Measurements from ENCODE around the gene ZNF74.
"Not testable (repeated sequence)": the region's sequence is repeated elsewhere in the genome, so short reads cannot be mapped to it uniquely, and the experiment has no call there.

Gene ZNF74

DNA sequence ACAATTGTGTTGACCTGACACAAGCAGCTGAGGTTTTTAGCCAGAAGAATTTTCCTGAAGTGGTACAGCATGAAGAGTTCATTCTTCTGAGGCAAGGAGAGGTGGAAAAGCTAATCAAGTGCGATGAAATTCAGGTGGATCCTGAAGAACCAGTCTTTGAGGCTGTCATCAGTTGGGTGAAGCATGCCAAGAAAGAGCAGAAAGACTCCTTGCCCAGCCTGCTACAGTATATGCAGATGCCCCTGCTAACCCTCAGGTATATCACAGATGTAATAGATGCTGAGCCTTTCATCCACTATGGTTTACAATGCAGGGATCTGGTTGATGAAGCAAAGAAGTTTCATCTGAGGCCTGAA, 56.6 kb downstream of the ZNF74 start:
- H3K4me2 ChIP-seq = no peak overlapping the region
- H3K27me3 ChIP-seq = no peaks in the 10 kb centered on the region
- H3K4me3 ChIP-seq = no peak overlapping the region
- peaks cover 0 to 10% (median 0%) of the 10 kb centered on the region in 11 experiments; a peak in 3 of 22 replicates for H4K20me1 ChIP-seq
- no peak overlapping the region for H3K9ac ChIP-seq
- peaks cover 3 to 17% (median 8%) of the 10 kb centered on the region in 10 experiments; a peak in 14 of 20 replicates for H3K4me1 ChIP-seq
- H3K27ac ChIP-seq = no peak overlapping the region
- TF ChIP-seq Cebpa-rat (IDR thresholded peaks at IDR 0.05) = no peak
- H3K9me3 ChIP-seq (replicated peaks in 1 of 11) = no peaks in the 10 kb centered on the region
- H3K36me3 ChIP-seq = peaks cover 11 to 38% (median 21%) of the 10 kb centered on the region in 11 experiments; a peak in 20 of 22 replicates

DNA sequence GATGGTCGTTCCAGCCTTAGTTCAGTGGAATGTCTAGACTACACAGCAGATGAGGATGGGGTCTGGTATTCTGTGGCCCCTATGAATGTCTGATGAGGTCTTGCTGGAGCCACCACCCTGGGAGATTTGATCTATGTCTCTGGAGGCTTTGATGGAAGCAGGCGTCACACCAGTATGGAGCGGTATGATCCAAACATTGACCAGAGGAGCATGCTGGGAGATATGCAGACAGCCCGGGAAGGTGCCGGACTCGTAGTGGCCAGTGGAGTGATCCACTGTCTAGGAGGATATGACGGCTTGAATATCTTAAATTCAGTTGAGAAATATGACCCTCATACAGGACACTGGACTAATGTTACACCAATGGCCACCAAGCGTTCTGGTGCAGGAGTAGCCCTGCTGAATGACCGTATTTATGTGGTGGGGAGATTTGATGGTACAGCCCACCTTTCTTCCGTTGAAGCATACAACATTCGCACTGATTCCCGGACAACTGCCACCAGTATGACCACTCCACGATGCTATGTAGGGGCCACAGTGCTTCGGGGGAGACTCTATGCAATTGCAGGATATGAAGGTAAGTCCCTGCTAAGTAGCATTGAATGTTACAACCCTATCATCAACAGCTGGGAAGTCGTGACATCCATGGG, 57.3 kb downstream of the ZNF74 start:
- peaks cover 3 to 33% (median 13%) of the 10 kb centered on the region in 11 experiments; a peak in 20 of 22 replicates for H3K36me3 ChIP-seq
- not testable (repeated sequence) for H3K9me3 ChIP-seq (replicated peaks in 1 of 11); H4K20me1 ChIP-seq; H3K9ac ChIP-seq; H3K4me2 ChIP-seq; H3K27ac ChIP-seq; H3K27me3 ChIP-seq; H3K4me3 ChIP-seq
- peaks cover 7 to 24% (median 11%) of the 10 kb centered on the region in 10 experiments; a peak in 16 of 20 replicates for H3K4me1 ChIP-seq

DNA sequence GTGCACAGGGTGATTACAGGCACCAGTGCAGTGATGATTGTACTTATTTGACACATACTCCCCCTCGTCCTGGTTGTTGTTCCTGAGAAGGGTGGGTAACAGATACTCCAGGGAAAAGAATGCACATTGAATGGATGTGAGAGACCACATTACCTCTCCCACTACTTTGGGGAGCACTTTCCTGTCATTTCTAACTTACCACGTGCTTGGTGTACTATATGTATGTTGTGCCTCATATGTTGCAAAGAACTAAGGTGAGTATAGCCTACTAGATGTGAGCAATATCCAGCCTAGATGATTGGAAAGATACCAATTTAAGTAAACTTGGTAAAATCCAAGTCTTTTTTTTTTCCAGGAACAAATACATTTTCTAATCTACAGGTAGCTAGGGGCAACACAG, 58.0 kb downstream of the ZNF74 start:
- Histone ChIP-seq H3K4me2 (no peak overlapping the region), H3K9ac (no peak overlapping the region), H3K4me3 (no peak overlapping the region), H3K36me3 (peaks cover 0 to 32% (median 8%) of the 10 kb centered on the region in 11 experiments; a peak in 14 of 22 replicates), H4K20me1 (no peaks in the 10 kb centered on the region; a peak in 1 of 22 replicates), H3K4me1 (peaks cover 7 to 30% (median 17%) of the 10 kb centered on the region in 10 experiments; a peak in 19 of 20 replicates), H3K27me3 (no peaks in the 10 kb centered on the region), H3K27ac (no peak overlapping the region), H3K9me3 (replicated peaks in 1 of 11) (no peaks in the 10 kb centered on the region)
- no peak for TF ChIP-seq Cebpa-rat (IDR thresholded peaks at IDR 0.05)

DNA sequence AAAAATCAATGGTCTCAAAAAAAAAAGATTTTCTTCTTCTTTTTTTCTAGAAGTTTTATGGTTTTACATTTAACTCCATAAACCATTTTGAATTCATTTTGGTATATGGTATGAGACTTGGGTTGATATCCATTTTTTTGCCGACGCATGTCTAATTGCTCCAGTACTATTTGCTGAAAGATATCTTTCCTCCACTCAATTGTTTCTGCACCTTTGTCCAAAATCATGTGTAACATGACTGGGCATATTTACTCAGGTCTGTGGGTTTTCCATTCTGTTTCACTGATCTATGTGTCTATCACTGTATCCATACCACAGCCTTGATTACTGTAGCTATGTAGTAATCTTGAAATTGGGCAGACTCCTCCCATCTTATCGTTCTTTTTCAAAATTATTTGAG, 59.3 kb downstream of the ZNF74 start:
- TF ChIP-seq Cebpa-rat (IDR thresholded peaks at IDR 0.05) = no peak
- Histone ChIP-seq H3K4me2 (no peak overlapping the region), H3K9me3 (replicated peaks in 1 of 11) (no peaks in the 10 kb centered on the region), H3K9ac (no peak overlapping the region), H3K27me3 (no peaks in the 10 kb centered on the region), H3K27ac (no peak overlapping the region), H3K4me3 (no peak overlapping the region), H3K36me3 (peaks cover 0 to 45% (median 18%) of the 10 kb centered on the region in 11 experiments; a peak in 16 of 22 replicates), H3K4me1 (peaks cover 7 to 30% (median 18%) of the 10 kb centered on the region in 10 experiments; a peak in 19 of 20 replicates), H4K20me1 (peaks cover 0 to 6% (median 0%) of the 10 kb centered on the region in 11 experiments; a peak in 1 of 22 replicates)

DNA sequence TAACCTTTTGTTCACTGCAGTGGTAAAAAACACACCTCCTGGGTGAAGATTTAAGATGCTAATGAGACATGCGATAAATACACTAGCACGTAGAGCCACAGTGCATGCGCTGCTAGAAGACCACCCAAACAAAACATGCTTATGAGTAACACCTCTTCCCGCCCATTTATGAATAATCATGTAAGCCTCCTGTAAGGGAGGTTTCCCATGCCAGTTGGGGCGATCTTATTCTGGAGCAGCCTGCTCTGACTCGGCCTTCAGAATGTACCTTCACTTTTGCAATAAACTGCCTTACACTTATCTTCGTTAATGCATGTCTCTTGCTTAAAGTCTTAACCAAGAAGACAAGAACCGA, 61.7 kb downstream of the ZNF74 start:
- no peak overlapping the region for H3K27ac ChIP-seq
- H3K9me3 ChIP-seq (replicated peaks in 1 of 11) = no peaks in the 10 kb centered on the region
- no peaks in the 10 kb centered on the region for H3K27me3 ChIP-seq
- peak overlapping the region in 5 of 11 experiments; percentile 2 to 41 (median 6); a peak in 7 of 22 replicates for H3K4me2 ChIP-seq
- peaks cover 7 to 30% (median 18%) of the 10 kb centered on the region in 10 experiments; a peak in 19 of 20 replicates for H3K4me1 ChIP-seq
- H3K4me3 ChIP-seq = no peak overlapping the region
- H4K20me1 ChIP-seq = peaks cover 0 to 17% (median 0%) of the 10 kb centered on the region in 11 experiments; a peak in 4 of 22 replicates
- peaks cover 5 to 65% (median 29%) of the 10 kb centered on the region in 11 experiments; a peak in 20 of 22 replicates for H3K36me3 ChIP-seq
- no peak overlapping the region for H3K9ac ChIP-seq
- no peak for TF ChIP-seq Cebpa-rat (IDR thresholded peaks at IDR 0.05)

DNA sequence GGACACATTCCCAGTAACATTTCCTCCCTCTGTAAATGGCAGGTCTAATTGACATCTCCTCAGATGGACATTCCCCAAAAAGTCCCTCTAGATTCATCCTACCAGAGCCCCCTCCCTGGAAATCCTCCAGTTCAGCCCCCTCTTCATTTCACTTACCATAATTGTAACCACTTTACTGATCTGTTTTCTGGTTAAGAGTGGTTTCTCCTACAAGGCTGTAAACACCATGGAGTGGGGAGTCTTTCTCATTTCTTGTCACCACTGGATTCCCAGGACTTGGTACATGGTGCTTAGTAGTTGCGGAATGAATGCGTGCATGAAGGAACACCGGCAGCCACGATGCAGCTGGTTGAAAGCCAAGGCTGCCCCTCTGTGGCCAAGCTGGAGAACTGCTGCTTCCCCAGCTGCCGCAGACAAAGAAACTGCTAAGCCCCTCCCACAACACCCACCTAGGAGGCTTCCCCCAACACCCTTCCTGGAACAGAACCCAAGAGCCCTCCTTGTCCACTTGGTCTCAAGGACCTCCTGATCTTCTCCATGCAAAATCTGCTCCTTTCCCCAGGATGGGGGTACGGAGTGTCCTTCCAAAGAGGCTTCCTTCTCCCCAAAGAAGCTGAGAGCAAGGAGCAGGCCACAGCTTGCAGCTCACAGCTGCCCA, 62.2 kb downstream of the ZNF74 start:
- Histone ChIP-seq H4K20me1 (peaks cover 0 to 17% (median 0%) of the 10 kb centered on the region in 11 experiments; a peak in 4 of 22 replicates), H3K9ac (peak overlapping the region in 7 of 11 experiments; percentile 16 to 53 (median 42); a peak in 9 of 22 replicates), H3K4me3 (no peak overlapping the region), H3K27me3 (no peaks in the 10 kb centered on the region), H3K36me3 (peaks cover 5 to 62% (median 27%) of the 10 kb centered on the region in 11 experiments; a peak in 20 of 22 replicates), H3K27ac (peak overlapping the region in 8 of 11 experiments; percentile 3 to 65 (median 52); a peak in 13 of 22 replicates), H3K4me1 (peaks cover 7 to 30% (median 18%) of the 10 kb centered on the region in 10 experiments; a peak in 19 of 20 replicates), H3K9me3 (replicated peaks in 1 of 11) (no peaks in the 10 kb centered on the region), H3K4me2 (peak overlapping the region in 8 of 11 experiments; percentile 1 to 43 (median 13); a peak in 13 of 22 replicates)
- no peak for TF ChIP-seq Cebpa-rat (IDR thresholded peaks at IDR 0.05)

DNA sequence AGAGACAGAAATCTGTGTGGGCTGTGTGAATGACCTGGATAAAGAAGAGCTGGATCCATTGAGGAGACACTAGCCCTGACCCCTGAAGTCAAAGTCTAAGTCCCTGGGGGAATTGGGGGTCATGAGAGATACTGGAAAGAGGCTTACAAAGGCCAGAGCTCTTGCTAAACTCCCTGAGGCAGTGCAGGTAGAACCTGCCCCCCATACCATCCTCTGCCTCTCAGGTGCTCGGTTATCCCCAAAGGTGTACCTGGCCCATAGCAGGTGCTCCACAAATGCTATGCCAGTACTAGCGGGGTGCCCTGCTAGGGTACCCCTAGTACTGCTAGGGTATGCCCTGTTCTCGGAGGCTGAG, 62.7 kb downstream of the ZNF74 start:
- Histone ChIP-seq H3K4me1 (peaks cover 7 to 30% (median 18%) of the 10 kb centered on the region in 10 experiments; a peak in 19 of 20 replicates), H3K36me3 (peaks cover 5 to 57% (median 24%) of the 10 kb centered on the region in 11 experiments; a peak in 20 of 22 replicates), H3K27me3 (no peaks in the 10 kb centered on the region), H3K4me3 (no peak overlapping the region), H3K27ac (peak overlapping the region in 8 of 11 experiments; percentile 3 to 65 (median 52); a peak in 13 of 22 replicates), H3K9me3 (replicated peaks in 1 of 11) (no peaks in the 10 kb centered on the region), H3K9ac (peak overlapping the region in 7 of 11 experiments; percentile 16 to 53 (median 42); a peak in 9 of 22 replicates), H4K20me1 (peaks cover 0 to 17% (median 0%) of the 10 kb centered on the region in 11 experiments; a peak in 4 of 22 replicates), H3K4me2 (peak overlapping the region in 5 of 11 experiments; percentile 1 to 43 (median 32); a peak in 7 of 22 replicates)
- TF ChIP-seq Cebpa-rat (IDR thresholded peaks at IDR 0.05) = no peak

DNA sequence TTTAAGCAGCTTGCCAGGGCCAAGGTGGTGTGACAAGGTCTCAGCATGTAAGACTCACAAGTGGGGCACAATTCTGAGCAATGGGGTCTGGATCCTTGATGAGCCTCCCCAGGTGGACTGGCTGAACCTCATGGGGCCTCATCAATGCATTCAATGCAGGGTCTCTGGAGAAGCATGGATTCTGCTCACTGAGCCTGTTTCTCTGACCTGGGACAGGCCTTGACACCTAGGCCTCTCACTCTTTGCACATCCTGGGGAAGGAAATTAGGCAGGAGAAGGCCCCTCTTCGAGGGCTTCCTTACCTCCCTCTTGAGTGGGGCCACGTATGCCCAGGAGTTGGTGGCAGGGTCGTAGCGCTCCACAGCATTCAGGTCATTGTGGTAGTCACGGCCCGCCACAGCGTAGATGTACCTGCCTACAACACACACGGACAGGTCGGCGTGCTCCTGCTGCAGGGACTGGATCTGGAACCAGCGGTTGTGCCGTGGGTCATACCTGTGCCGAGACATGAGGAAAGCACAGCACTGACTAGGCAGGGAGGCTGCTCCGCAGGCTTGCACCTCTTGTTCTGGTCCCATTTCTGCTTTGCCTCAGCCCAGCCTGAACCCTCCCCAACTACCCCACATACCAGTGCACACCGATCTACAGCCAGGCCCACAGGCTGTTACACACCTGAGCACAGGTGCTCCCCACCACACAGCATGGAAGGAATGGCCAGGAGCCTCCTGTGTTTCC, 63.7 kb downstream of the ZNF74 start:
- peaks cover 0 to 17% (median 0%) of the 10 kb centered on the region in 11 experiments; a peak in 4 of 22 replicates for H4K20me1 ChIP-seq
- no peak overlapping the region for H3K4me3 ChIP-seq
- peaks cover 7 to 35% (median 21%) of the 10 kb centered on the region in 10 experiments; a peak in 19 of 20 replicates for H3K4me1 ChIP-seq
- H3K36me3 ChIP-seq = peaks cover 5 to 48% (median 24%) of the 10 kb centered on the region in 11 experiments; a peak in 19 of 22 replicates
- no peaks in the 10 kb centered on the region for H3K9me3 ChIP-seq (replicated peaks in 1 of 11)
- H3K27ac ChIP-seq = no peak overlapping the region
- no peak overlapping the region for H3K4me2 ChIP-seq
- H3K27me3 ChIP-seq = no peaks in the 10 kb centered on the region
- no peak for TF ChIP-seq Cebpa-rat (IDR thresholded peaks at IDR 0.05)
- H3K9ac ChIP-seq = no peak overlapping the region

Data from BLaER1 treated with 17β-estradiol and CSF1 and Interleukin-3, amounts not matched to agents 10 nM and 100 nM (cell line).